OCI-LY7 (cell line): ENCODE measurements around the gene CACNB2. TPM values are rescaled to one million over a fixed set of nuclear protein-coding genes. Genes with fewer than 3 reads are reported as not detected.

Source experiments
- BruUV-seq: library from RNA; stranded (reverse); fragments of 400-500 nt; replicated peaks from 2 replicates; lab custom pipeline; 2021; lab: Mats Ljungman, UMichigan
- CTCF ChIA-PET: fragments of 300-600 bp; sonication (Branson Sonifier 250); formaldehyde crosslinking; loops from one replicate; lab custom pipeline; 2022; ENCODE audit warnings: antibody characterized with exemption; ENCODE audit not compliant: unreplicated experiment; lab: Charles Lee
- POLR2A ChIA-PET: fragments of 300-600 bp; sonication (Branson Sonifier 250); formaldehyde crosslinking; loops from one replicate; lab custom pipeline; 2022; ENCODE audit warnings: antibody characterized with exemption; lab: Charles Lee
- DNase-seq: peaks from one replicate; pipeline ENCODE4 v3.0.0-alpha.2; 2015; ENCODE audit warnings: low spot score
- H2AFZ ChIP-seq: fragments of 200-600 bp; sonication (generic), shearing (Covaris generic); 2 replicates; pipeline ENCODE4 v1.6.1; 2014; ENCODE audit warnings: mild to moderate bottlenecking, antibody characterized with exemption, low read length, moderate library complexity
- H3K27ac ChIP-seq: fragments of 200-600 bp; sonication (generic); 2 replicates; pipeline ENCODE4 v1.5.1; 2014; ENCODE audit warnings: mixed run types, low read depth, mild to moderate bottlenecking, moderate library complexity, low read length, inconsistent platforms; ENCODE audit not compliant: poor library complexity, severe bottlenecking
- H3K36me3 ChIP-seq: fragments of 200-600 bp; sonication (generic); 2 replicates; pipeline ENCODE4 v1.6.1; 2014; ENCODE audit warnings: mild to moderate bottlenecking, antibody characterized with exemption, low read length, moderate library complexity, mixed read lengths; ENCODE audit not compliant: insufficient read depth
- H3K4me1 ChIP-seq: fragments of 200-600 bp; sonication (generic); 2 replicates; pipeline ENCODE4 v1.5.1; 2014; ENCODE audit warnings: mild to moderate bottlenecking, low read length; ENCODE audit not compliant: insufficient read depth, poor library complexity, severe bottlenecking
- H3K4me2 ChIP-seq: fragments of 200-600 bp; sonication (generic); 2 replicates; pipeline ENCODE4 v1.6.1; 2014; ENCODE audit warnings: mild to moderate bottlenecking, low read length
- H3K4me3 ChIP-seq: fragments of 200-600 bp; sonication (generic); 2 replicates; pipeline ENCODE4 v1.5.1; 2014; ENCODE audit warnings: mild to moderate bottlenecking, low read depth, low read length; ENCODE audit not compliant: poor library complexity, severe bottlenecking
- H3K79me2 ChIP-seq: fragments of 200-600 bp; sonication (generic); 2 replicates; pipeline ENCODE4 v1.6.1; 2016; ENCODE audit warnings: low read depth, mild to moderate bottlenecking, low read length, moderate library complexity, mixed read lengths; ENCODE audit not compliant: insufficient read depth
- H3K9me2 ChIP-seq: fragments of 200-600 bp; sonication (generic); 2 replicates; pipeline ENCODE4 v1.6.1; 2016; ENCODE audit warnings: mild to moderate bottlenecking, low read length, mixed read lengths; ENCODE audit not compliant: insufficient read depth
- H3K9me3 ChIP-seq: fragments of 200-600 bp; sonication (generic); 2 replicates; pipeline ENCODE4 v1.6.1; 2014; ENCODE audit warnings: mild to moderate bottlenecking, mixed run types, low read length, mixed read lengths
- H4K20me1 ChIP-seq: fragments of 200-600 bp; sonication (generic); 2 replicates; pipeline ENCODE4 v1.6.1; 2014; ENCODE audit warnings: mild to moderate bottlenecking, antibody characterized with exemption, low read length, moderate library complexity, mixed read lengths; ENCODE audit not compliant: insufficient read depth
- CTCF ChIP-seq: fragments of 200-600 bp; sonication (generic); conservative IDR thresholded peaks from 2 replicates; pipeline ENCODE4 v1.5.1; 2014; ENCODE audit warnings: mild to moderate bottlenecking, antibody characterized with exemption, low read length, moderate library complexity, mixed read lengths
- EZH2phosphoT487 ChIP-seq: fragments of 200-600 bp; sonication (generic); IDR thresholded peaks from 2 replicates; pipeline ENCODE4 v1.6.1; 2018; ENCODE audit warnings: low read depth, borderline replicate concordance, mild to moderate bottlenecking, mixed run types, antibody characterized with exemption, low read length, moderate library complexity, mixed read lengths
- intact Hi-C: fragments of 100-400 bp; cut with micrococcal nuclease; formaldehyde crosslinking; loops from one replicate; pipeline ENCODE4 v1.10.0; 2022; ENCODE audit not compliant: unreplicated experiment
- total RNA-seq, 2 experiments: library from RNA; depleted of rRNA in 1 of 2; stranded (reverse); fragments of >200 nt in 1 of 2; shearing (Covaris generic) in 1 of 2; gene quantifications; 2 replicates each; pipeline ENCODE4 v1.2.3, GENCODE V29; 2014 to 2022

The CACNB2 gene
- total RNA-seq, 2 experiments from 2014 or later: not detected

- DNase-seq: no peak
- intact Hi-C loops: no loop called here
- no TSS peak for BruUV-seq
- H3K4me3 ChIP-seq: no peak overlapping the region
- H3K27ac ChIP-seq: no peak overlapping the region
- H3K4me1 ChIP-seq: no peaks in the 10 kb centered on the region
- H2AFZ ChIP-seq: no peak overlapping the region
- H4K20me1 ChIP-seq: no peaks in the 10 kb centered on the region
- ChIA-PET CTCF (no interaction called here), POLR2A (no interaction called here)
- no peaks in the 10 kb centered on the region for H3K9me2 ChIP-seq
- no peaks in the 10 kb centered on the region for H3K79me2 ChIP-seq
- no peak overlapping the region for H3K4me2 ChIP-seq
- no peaks in the 10 kb centered on the region for H3K9me3 ChIP-seq
- H3K36me3 ChIP-seq: no peaks in the 10 kb centered on the region
- TF ChIP-seq EZH2phosphoT487 (no peak), CTCF (no peak)
Measured at GRCh38 chr10:18501629-18502028, 361.4 kb downstream of the CACNB2 start.

- no peak for DNase-seq
- Histone ChIP-seq H3K4me1 (no peaks in the 10 kb centered on the region), H3K36me3 (no peaks in the 10 kb centered on the region), H3K4me2 (no peak overlapping the region), H3K9me2 (no peaks in the 10 kb centered on the region), H3K4me3 (no peak overlapping the region), H2AFZ (no peak overlapping the region), H4K20me1 (no peaks in the 10 kb centered on the region), H3K79me2 (no peaks in the 10 kb centered on the region), H3K9me3 (no peaks in the 10 kb centered on the region), H3K27ac (no peak overlapping the region)
- no TSS peak for BruUV-seq
- ChIA-PET CTCF (no interaction called here), POLR2A (no interaction called here)
- intact Hi-C loops: no loop called here
- no peak for TF ChIP-seq CTCF
- no peak for TF ChIP-seq EZH2phosphoT487
Measured at GRCh38 chr10:18504161-18504560, 363.9 kb downstream of the CACNB2 start.

- POLR2A ChIA-PET: no interaction called here
- H3K4me3 ChIP-seq: no peak overlapping the region
- CTCF ChIA-PET: no interaction called here
- H4K20me1 ChIP-seq: no peaks in the 10 kb centered on the region
- no peaks in the 10 kb centered on the region for H3K36me3 ChIP-seq
- TF ChIP-seq CTCF (no peak), EZH2phosphoT487 (no peak)
- H3K4me1 ChIP-seq: no peaks in the 10 kb centered on the region
- no peak overlapping the region for H3K27ac ChIP-seq
- H3K79me2 ChIP-seq: no peaks in the 10 kb centered on the region
- H2AFZ ChIP-seq: no peak overlapping the region
- intact Hi-C loops: no loop called here
- H3K9me2 ChIP-seq: no peaks in the 10 kb centered on the region
- BruUV-seq: no TSS peak
- H3K4me2 ChIP-seq: no peak overlapping the region
- DNase-seq: no peak
- H3K9me3 ChIP-seq: no peaks in the 10 kb centered on the region
Measured at GRCh38 chr10:18505456-18506118, 365.4 kb downstream of the CACNB2 start.
